Neural crest cell (in vitro differentiated cells): Measurements from ENCODE around the gene LITAFD. TPM values are rescaled to one million over a fixed set of nuclear protein-coding genes. Genes with fewer than 3 reads are reported as not detected.

Experiments
- DNase-seq: peaks from one replicate; pipeline ENCODE4 v3.0.0; 2021; ENCODE audit warnings: low read depth, mixed read lengths, low spot score
- H3K27ac Mint-ChIP-seq: one replicate; pipeline ENCODE4 v1.8.0; 2021; ENCODE audit warnings: mild to moderate bottlenecking, mixed read lengths; ENCODE audit not compliant: unreplicated experiment
- H3K27me3 Mint-ChIP-seq: 2 replicates; pipeline ENCODE4 v1.8.0; 2021; ENCODE audit warnings: low read depth, mild to moderate bottlenecking, mixed read lengths
- H3K36me3 Mint-ChIP-seq: 2 replicates; pipeline ENCODE4 v1.8.0; 2021; ENCODE audit warnings: low read depth, mild to moderate bottlenecking, mixed read lengths
- H3K4me1 Mint-ChIP-seq: 2 replicates; pipeline ENCODE4 v1.8.0; 2021; ENCODE audit warnings: mixed read lengths
- H3K4me3 Mint-ChIP-seq: one replicate; pipeline ENCODE4 v1.8.0; 2021; ENCODE audit warnings: mild to moderate bottlenecking, mixed read lengths
- H3K9me3 Mint-ChIP-seq: 2 replicates; pipeline ENCODE4 v1.8.0; 2021; ENCODE audit warnings: mixed read lengths
- total RNA-seq: library from RNA; stranded (reverse); gene quantifications from 2 replicates; pipeline ENCODE4 v1.2.1, GENCODE V29; 2021
- TF ChIP-seq, protein P1 (sequence below): fragments of 200-600 bp; sonication (generic); conservative IDR thresholded peaks from 2 replicates; pipeline ENCODE4 v1.5.0; 2021; ENCODE audit warnings: antibody characterized with exemption, mild to moderate bottlenecking

Gene LITAFD
- total RNA-seq, 1 donor from 2014 or later, result not detected

DNA sequence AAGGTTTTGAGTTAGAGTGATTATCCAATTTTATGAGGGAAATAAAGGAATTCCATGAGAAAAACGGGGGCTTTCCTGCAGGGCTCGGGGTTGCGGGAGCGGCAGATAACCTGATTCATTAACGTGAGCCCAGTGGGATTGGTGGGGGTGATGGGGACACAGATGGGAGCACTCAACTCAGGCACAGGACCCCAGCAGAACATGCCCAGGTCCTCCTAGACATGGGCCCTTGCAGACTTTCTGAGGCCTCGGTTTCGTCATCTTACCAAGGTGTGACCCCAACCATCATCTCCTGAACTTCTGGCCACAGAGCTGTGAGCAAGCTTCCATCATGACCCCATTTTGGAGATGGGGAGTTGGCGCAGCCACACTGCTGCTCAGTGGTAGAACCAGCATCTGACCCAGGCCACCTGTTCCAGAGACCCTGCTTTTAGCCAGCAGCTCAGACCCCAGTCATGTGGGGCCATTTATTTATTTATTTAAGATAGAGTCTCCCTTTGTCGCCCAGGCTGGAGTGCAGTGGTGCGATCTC, 35.7 kb upstream of the LITAFD start:
- DNase-seq, result no peak
- TF ChIP-seq, protein P1, sequence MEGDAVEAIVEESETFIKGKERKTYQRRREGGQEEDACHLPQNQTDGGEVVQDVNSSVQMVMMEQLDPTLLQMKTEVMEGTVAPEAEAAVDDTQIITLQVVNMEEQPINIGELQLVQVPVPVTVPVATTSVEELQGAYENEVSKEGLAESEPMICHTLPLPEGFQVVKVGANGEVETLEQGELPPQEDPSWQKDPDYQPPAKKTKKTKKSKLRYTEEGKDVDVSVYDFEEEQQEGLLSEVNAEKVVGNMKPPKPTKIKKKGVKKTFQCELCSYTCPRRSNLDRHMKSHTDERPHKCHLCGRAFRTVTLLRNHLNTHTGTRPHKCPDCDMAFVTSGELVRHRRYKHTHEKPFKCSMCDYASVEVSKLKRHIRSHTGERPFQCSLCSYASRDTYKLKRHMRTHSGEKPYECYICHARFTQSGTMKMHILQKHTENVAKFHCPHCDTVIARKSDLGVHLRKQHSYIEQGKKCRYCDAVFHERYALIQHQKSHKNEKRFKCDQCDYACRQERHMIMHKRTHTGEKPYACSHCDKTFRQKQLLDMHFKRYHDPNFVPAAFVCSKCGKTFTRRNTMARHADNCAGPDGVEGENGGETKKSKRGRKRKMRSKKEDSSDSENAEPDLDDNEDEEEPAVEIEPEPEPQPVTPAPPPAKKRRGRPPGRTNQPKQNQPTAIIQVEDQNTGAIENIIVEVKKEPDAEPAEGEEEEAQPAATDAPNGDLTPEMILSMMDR, result no peak
- Mint-ChIP-seq H3K4me1 (peaks cover 9% of the 10 kb centered on the region), H3K27ac (no peak overlapping the region), H3K36me3 (peaks cover 18% of the 10 kb centered on the region), H3K27me3 (peaks cover 2% of the 10 kb centered on the region), H3K4me3 (peak overlapping the region; percentile 57), H3K9me3 (no peaks in the 10 kb centered on the region)

GRCh38 chr16:8847145-8847544, 35.0 kb upstream of the LITAFD start:
- peak overlapping the region; percentile 23 for H3K4me3 Mint-ChIP-seq

DNA sequence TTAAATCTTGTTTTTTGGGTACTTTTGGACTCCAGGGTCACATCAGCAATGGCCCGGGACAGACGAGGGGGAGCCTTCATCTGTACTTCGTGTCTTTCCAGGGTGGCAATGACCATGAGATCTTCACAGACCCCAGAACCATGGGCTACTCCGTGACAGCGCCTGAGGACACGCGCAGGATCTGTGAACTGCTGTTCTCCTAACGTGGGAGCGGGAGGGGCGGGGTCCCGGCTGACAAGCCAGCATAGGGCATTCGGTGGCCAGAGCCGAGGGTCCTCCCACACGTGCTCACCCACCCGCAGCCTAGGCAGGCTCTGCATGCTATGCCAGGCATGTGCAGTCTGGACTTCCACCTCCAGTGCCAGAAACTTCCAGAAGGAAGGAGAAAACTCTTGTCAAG, 34.5 kb upstream of the LITAFD start:
- Mint-ChIP-seq H3K4me1 (peaks cover 11% of the 10 kb centered on the region), H3K27me3 (peaks cover 2% of the 10 kb centered on the region), H3K36me3 (peaks cover 16% of the 10 kb centered on the region), H3K4me3 (peak overlapping the region; percentile 23), H3K27ac (no peak overlapping the region), H3K9me3 (no peaks in the 10 kb centered on the region)
- TF ChIP-seq, protein P1, result no peak
- no peak for DNase-seq

More at GRCh38 chr16:8847145-8847544, 35.0 kb upstream of the LITAFD start:
- H3K27ac Mint-ChIP-seq, result no peak overlapping the region
- H3K27me3 Mint-ChIP-seq, result peaks cover 2% of the 10 kb centered on the region
- H3K36me3 Mint-ChIP-seq, result peaks cover 18% of the 10 kb centered on the region
- DNase-seq, result no peak
- no peaks in the 10 kb centered on the region for H3K9me3 Mint-ChIP-seq
- TF ChIP-seq, protein P1, result no peak
- peaks cover 9% of the 10 kb centered on the region for H3K4me1 Mint-ChIP-seq

DNA sequence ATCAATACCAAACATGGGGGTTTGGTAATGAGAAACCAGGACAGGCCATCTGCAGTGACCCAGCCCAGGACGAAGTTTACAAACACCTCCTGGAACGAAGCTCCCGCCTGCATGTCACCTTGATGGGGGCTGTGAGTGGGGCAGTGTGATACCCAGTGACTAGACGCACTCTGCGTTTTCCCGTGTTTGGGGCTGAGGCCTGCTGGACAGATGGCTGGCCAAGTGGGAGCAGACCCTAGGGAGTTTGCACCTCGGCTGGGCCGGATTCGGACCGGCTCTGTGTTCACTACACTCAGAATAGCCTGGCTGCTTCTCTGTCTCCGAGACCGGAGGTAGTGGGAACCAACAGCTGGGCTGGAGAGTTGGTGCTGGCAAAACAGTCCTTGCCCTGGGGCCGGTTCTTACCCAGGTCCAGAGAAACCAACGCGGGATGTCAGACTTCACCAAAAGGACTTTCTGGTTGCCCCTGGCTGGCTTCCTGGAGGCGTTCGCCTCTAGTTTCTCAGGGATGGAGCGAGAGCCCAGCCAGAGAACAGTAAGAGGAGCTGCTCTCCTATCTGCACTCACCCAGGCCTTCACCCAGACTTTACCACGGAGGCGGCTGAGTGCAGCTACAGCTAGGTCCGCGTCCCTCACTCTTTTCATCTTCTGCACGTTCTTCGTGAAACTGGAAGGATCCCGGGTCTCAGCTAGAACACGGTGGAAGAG, 33.8 kb upstream of the LITAFD start:
- Mint-ChIP-seq H3K4me3 (no peak overlapping the region), H3K36me3 (peaks cover 12% of the 10 kb centered on the region), H3K27ac (no peak overlapping the region), H3K4me1 (peaks cover 19% of the 10 kb centered on the region), H3K9me3 (no peaks in the 10 kb centered on the region), H3K27me3 (peaks cover 2% of the 10 kb centered on the region)
- no peak for DNase-seq
- TF ChIP-seq, protein P1, result no peak

DNA sequence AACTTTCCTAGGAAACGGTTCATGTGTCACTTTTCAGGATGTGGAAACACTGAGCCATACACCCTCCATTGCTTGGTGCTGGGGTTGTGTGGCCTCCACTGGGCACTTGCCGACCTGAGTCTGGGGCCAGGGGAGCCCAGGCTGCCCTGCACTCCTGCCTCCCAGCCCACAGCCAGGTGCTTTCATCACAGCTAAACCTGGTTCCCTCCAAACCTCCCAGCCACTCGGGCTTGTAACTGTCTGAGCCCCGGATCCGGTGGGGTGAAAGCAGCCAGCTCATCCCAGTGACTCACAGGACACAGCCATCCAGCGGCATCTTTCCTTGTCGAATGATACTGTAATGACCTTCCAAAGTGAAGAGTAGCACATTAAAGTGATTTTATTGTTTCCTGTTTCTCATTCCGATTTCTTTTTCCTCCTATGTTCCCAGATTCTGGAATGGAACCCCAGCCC, 33.2 kb upstream of the LITAFD start:
- H3K9me3 Mint-ChIP-seq, result no peaks in the 10 kb centered on the region
- H3K4me3 Mint-ChIP-seq, result peak overlapping the region; percentile 19
- peaks cover 2% of the 10 kb centered on the region for H3K27me3 Mint-ChIP-seq
- DNase-seq, result no peak
- TF ChIP-seq, protein P1, result no peak
- H3K27ac Mint-ChIP-seq, result no peak overlapping the region
- H3K4me1 Mint-ChIP-seq, result peaks cover 19% of the 10 kb centered on the region
- peaks cover 12% of the 10 kb centered on the region for H3K36me3 Mint-ChIP-seq
